ENCODE measurements around the gene TXNDC17. TPM values are rescaled to one million over a fixed set of nuclear protein-coding genes. Genes with fewer than 3 reads are reported as not detected.

TXNDC17 gene
- total and polyA plus RNA-seq, 9 of the 15 experiments (the other 6 are each of a cell fraction or from before 2014, with no cell fraction given) = 108 to 759 (median 179) TPM

GRCh38 chr17:6626616-6627015, 14.2 kb upstream of the TXNDC17 start (continued):
- TF ChIP-seq, protein P1, sequence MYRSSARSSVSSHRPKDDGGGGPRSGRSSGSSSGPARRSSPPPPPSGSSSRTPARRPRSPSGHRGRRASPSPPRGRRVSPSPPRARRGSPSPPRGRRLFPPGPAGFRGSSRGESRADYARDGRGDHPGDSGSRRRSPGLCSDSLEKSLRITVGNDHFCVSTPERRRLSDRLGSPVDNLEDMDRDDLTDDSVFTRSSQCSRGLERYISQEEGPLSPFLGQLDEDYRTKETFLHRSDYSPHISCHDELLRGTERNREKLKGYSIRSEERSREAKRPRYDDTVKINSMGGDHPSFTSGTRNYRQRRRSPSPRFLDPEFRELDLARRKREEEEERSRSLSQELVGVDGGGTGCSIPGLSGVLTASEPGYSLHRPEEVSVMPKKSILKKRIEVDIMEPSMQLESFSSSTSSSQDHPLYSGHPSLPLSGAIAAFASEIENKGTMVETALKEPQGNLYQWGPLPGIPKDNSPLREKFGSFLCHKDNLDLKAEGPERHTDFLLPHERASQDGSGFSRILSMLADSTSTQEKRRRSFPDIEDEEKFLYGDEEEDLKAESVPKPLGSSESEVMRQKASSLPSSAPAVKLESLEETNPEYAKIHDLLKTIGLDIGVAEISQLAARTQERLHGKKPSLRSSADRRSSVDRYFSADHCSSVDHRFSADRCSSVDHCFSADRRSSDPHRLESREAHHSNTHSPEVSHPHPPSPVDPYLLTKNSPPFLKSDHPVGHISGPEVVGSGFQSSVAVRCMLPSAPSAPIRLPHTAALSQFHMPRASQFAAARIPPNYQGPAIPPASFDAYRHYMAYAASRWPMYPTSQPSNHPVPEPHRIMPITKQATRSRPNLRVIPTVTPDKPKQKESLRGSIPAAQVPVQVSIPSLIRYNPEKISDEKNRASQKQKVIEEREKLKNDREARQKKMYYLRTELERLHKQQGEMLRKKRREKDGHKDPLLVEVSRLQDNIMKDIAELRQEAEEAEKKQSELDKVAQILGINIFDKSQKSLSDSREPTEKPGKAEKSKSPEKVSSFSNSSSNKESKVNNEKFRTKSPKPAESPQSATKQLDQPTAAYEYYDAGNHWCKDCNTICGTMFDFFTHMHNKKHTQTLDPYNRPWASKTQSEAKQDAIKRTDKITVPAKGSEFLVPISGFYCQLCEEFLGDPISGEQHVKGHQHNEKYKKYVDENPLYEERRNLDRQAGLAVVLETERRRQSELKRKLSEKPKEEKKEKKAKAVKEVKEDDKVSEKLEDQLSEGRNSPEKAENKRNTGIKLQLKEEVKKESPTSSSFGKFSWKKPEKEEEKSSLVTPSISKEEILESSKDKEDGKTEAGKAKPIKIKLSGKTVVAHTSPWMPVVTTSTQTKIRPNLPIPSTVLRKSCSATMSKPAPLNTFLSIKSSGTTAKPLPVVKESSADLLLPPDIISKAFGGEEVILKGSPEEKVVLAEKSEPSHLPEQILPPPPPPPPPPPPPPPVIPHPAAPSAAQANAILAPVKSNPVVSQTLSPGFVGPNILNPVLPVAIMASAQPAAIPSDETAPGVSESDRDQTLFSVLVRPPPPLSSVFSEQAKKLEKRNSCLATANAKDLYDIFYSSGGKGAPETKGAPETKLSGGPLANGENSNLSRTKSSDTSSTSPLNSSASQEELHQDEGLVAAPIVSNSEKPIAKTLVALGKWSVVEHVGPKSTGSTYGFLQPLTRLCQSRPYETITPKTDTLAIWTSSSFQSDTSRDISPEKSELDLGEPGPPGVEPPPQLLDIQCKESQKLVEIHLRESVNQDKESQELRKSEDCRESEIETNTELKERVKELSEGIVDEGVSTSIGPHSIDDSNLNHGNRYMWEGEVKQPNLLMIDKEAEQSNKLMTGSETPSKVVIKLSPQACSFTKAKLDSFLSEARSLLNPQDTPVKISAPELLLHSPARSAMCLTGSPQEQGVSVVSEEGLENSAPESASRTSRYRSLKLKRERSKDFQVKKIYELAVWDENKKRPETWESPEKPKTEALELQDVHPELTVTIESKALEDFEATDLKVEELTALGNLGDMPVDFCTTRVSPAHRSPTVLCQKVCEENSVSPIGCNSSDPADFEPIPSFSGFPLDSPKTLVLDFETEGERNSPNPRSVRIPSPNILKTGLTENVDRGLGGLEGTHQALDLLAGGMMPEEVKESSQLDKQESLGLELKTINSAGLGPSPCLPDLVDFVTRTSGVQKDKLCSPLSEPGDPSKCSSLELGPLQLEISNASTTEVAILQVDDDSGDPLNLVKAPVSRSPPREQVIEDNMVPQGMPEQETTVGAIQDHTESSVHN (IDR thresholded peaks at IDR 0.05; ENCODE audit: borderline replicate concordance in 1 of 2, low read depth in 1 of 2) = no peak
- TF ChIP-seq ZNF395 (CRISPR knock-in tag; IDR thresholded peaks at IDR 0.05) (no peak), ZNF311 (CRISPR knock-in tag; IDR thresholded peaks at IDR 0.05) (no peak), DDX20 (tag; IDR thresholded peaks at IDR 0.05; ENCODE audit: low read depth) (no peak), RBBP5 (IDR thresholded peaks at IDR 0.05; ENCODE audit: borderline replicate concordance, insufficient read depth, low read length, poor library complexity, severe bottlenecking) (no peak)
- TF ChIP-seq, protein P2, sequence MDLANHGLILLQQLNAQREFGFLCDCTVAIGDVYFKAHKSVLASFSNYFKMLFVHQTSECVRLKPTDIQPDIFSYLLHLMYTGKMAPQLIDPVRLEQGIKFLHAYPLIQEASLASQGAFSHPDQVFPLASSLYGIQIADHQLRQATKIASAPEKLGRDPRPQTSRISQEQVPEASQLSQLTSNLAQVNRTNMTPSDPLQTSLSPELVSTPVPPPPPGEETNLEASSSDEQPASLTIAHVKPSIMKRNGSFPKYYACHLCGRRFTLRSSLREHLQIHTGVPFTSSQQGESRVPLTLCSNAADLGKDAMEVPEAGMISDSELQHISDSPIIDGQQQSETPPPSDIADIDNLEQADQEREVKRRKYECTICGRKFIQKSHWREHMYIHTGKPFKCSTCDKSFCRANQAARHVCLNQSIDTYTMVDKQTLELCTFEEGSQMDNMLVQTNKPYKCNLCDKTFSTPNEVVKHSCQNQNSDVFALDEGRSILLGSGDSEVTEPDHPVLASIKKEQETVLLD (IDR thresholded peaks at IDR 0.05) = no peak

All from K562 (cell line).